GM18867 (cell line): ENCODE measurements around the gene DBI.
A peak's percentile ranks its signal among the peaks of the same experiment; 100 is the strongest.
"Not testable (repeated sequence)": the region's sequence is repeated elsewhere in the genome, so short reads cannot be mapped to it uniquely, and the experiment has no call there.

Experiments
- ATAC-seq: cut with Tn5 transposase; IDR thresholded peaks from one replicate; pipeline ENCODE4 v1.9.1; 2021; ENCODE audit warnings: mild to moderate bottlenecking, moderate library complexity; ENCODE audit not compliant: unreplicated experiment

The DBI gene

GRCh38 chr2:119364798-119365197 is 2.0 kb upstream of the DBI start:
- no peak for ATAC-seq

GRCh38 chr2:119365436-119365835 is 1.3 kb upstream of the DBI start:
- ATAC-seq, result no peak

- ATAC-seq, result peak; percentile 11
These were observed 572 bp upstream of the DBI start for GRCh38 chr2:119366161-119366648.

- peak; percentile 26 for ATAC-seq
These were observed 809 bp downstream of the DBI start for GRCh38 chr2:119367472-119368099.

GRCh38 chr2:119369845-119370244 is 3.1 kb downstream of the DBI start:
- no peak for ATAC-seq

- ATAC-seq, result no peak
These were observed 4.3 kb downstream of the DBI start for GRCh38 chr2:119371111-119371510.

GRCh38 chr2:119372778-119373568 is 6.2 kb downstream of the DBI start:
- ATAC-seq, result no peak

GRCh38 chr2:119373907-119374745 is 7.3 kb downstream of the DBI start:
- not testable (repeated sequence) for ATAC-seq

- ATAC-seq, result not testable (repeated sequence)
These were observed 9.6 kb downstream of the DBI start for GRCh38 chr2:119376406-119376805.

GRCh38 chr2:119376810-119377209 is 10.0 kb downstream of the DBI start:
- ATAC-seq, result no peak

- no peak for ATAC-seq
These were observed 10.7 kb downstream of the DBI start for GRCh38 chr2:119377294-119377992.

GRCh38 chr2:119377993-119378345 is 11.2 kb downstream of the DBI start:
- no peak for ATAC-seq

- ATAC-seq, result no peak
These were observed 11.8 kb downstream of the DBI start for GRCh38 chr2:119378566-119378965.

GRCh38 chr2:119383410-119384140 is 16.8 kb downstream of the DBI start:
- ATAC-seq, result no peak

- no peak for ATAC-seq
These were observed 18.2 kb downstream of the DBI start for GRCh38 chr2:119384971-119385370.

GRCh38 chr2:119385466-119385865 is 18.7 kb downstream of the DBI start:
- ATAC-seq, result no peak

- peak; percentile 87 for ATAC-seq
These were observed 20.8 kb downstream of the DBI start for GRCh38 chr2:119387381-119388129.

GRCh38 chr2:119389615-119390306 is 23.0 kb downstream of the DBI start:
- no peak for ATAC-seq
